Uterus (tissue), 2 donors: ENCODE data around the gene NOVA2.

Source experiments
- CTCF ChIP-seq, 4 experiments: fragments of 200-600 bp in 2 of 4; fragments of 450-650 bp in 2 of 4; sonication (generic) in 2 of 4; IDR thresholded peaks; one replicate each; pipeline ENCODE4 v1.5.1; 2016 to 2019; ENCODE audit warnings: antibody characterized with exemption in 4 of 4, mild to moderate bottlenecking in 2 of 4, moderate library complexity in 1 of 4
- POLR2A ChIP-seq, 2 donors: fragments of 450-650 bp; IDR thresholded peaks; one replicate each; pipeline ENCODE4 v1.6.1; 2016; ENCODE audit warnings: antibody characterized with exemption in 2 of 2, mild to moderate bottlenecking in 1 of 2, moderate library complexity in 1 of 2

GRCh38 chr19:46000491-46001246, 27.0 kb upstream of the NOVA2 start:
- no peak for TF ChIP-seq CTCF (IDR thresholded peaks at IDR 0.05)
- TF ChIP-seq POLR2A (IDR thresholded peaks at IDR 0.05): no peak
